GM12864 (cell line): Measurements from ENCODE around the gene CFAP77.

Source experiments
- DNase-seq: peaks from one replicate; pipeline ENCODE4 v3.0.0-alpha.2; 2011; ENCODE audit warnings: low read depth
- H3K4me3 ChIP-seq: 2 replicates; pipeline ENCODE4 v1.5.1; 2011; ENCODE audit warnings: mild to moderate bottlenecking, low read depth, low read length, control low read depth
- CTCF ChIP-seq: IDR thresholded peaks from 2 replicates; pipeline ENCODE4 v1.5.1; 2011; ENCODE audit warnings: low read depth, mild to moderate bottlenecking, moderate library complexity, low read length, control low read depth, inconsistent platforms; ENCODE audit errors: missing control alignments

The CFAP77 gene

DNA sequence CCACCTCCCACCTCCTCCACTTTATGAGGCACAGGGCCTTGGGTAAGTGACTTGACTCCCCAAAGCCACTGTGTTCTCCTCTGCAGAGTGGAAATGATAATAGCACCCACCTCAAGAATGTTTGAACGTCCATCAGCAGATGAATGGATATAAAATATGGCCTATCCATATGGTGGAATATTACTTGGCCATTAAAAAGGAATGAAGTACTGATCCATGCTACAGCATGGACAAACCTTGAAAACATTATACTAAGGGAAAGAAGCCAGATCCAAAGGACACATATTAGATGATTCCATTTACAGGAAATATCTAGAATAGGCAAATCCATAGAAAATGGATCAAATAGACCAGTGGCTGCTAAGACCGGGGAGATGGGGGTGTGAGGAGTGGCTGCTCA, 50.2 kb downstream of the CFAP77 start:
- no peak for DNase-seq
- TF ChIP-seq CTCF, result no peak
- no peak overlapping the region for H3K4me3 ChIP-seq

DNA sequence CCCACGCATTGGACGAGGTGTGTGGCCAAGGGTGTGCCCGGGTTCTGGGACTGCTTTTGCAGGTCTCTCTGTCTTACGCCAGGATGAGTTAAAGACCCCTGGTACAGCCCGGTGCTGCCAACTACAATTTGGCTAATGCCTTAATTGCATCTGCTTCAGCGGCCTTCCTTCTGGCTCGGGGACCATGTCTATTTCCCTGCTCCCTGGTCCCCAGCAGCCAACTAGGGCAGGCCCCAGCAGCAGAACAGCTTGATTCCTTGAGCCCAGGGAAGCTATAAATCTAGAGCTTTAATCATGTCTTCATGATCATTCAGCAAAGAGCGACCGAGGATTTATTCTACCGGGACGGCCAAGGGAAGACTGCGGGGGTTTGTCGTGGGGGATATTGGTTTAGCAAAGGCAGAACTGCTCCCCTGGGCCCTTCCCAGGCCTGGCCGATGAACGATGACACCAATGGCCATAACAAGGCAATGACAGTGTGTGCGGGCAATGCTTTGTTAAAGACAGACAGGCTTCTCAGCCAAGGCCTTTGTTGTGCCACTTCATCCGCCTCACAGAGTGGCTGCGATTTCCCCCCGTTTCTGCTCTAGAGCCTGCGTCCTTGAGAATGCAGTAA, 51.4 kb downstream of the CFAP77 start:
- H3K4me3 ChIP-seq, result no peak overlapping the region
- TF ChIP-seq CTCF, result no peak
- DNase-seq, result no peak

- DNase-seq, result no peak
- no peak for TF ChIP-seq CTCF
- H3K4me3 ChIP-seq, result no peak overlapping the region
Measured at GRCh38 chr9:132461971-132462370, 52.0 kb downstream of the CFAP77 start.

DNA sequence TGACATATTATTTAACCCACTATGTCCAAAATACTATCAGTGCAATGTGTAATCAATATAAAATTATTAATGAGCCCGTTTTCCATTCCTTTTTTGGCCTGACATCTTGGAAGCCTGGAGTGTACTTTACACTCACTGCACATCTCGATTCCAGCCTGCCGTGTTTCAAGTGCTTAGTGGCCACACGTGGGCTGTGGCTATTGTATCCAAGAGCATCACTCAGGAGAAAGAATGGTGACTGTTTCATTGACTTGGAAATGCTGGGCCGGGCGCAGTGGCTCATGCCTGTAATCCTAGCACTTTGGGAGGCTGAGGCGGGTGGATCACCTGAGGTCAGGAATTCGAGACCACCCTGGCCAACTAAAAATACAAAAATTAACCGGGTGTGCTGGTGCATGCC, 54.5 kb downstream of the CFAP77 start:
- DNase-seq, result no peak
- H3K4me3 ChIP-seq, result no peak overlapping the region
- no peak for TF ChIP-seq CTCF

DNA sequence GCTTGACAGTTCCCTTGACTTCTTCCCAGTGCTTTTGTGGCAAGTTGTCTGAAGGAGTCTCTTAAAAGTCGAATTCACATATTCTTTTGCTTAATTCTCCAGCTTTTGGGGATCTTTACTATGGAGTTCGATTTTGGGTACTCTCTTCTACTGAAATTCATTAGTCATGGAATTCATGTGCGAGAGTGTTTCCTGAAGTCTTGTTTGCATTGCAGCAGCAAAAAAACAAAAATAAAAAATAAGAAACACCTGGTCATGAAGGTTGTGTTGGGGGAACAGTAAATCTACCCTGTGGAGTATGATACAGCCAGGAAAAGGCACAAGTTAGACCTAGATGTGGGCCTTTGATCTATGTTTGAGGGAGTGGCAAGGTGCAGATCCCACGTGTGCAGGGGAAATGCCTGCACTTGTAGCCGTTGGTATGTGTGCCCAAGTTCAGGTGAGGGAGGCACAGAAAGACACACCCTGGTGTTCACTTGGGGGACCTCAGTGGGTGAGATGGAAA, 55.2 kb downstream of the CFAP77 start:
- TF ChIP-seq CTCF, result no peak
- DNase-seq, result no peak
- H3K4me3 ChIP-seq, result no peak overlapping the region

GRCh38 chr9:132472199-132472598, 62.2 kb downstream of the CFAP77 start:
- TF ChIP-seq CTCF, result no peak
- no peak for DNase-seq
- no peak overlapping the region for H3K4me3 ChIP-seq

- TF ChIP-seq CTCF, result no peak
- no peak for DNase-seq
- H3K4me3 ChIP-seq, result no peak overlapping the region
Measured at GRCh38 chr9:132472599-132472998, 62.6 kb downstream of the CFAP77 start.
